OCI-LY3 (cell line): Measurements from ENCODE around the gene JAZF1.

Experiments used
- H2AFZ ChIP-seq: fragments of 200-600, 300-600 bp; shearing (Covaris generic); 2 replicates; pipeline ENCODE4 v1.6.0; 2014; ENCODE audit warnings: antibody characterized with exemption, low read depth, low read length
- H3K27ac ChIP-seq: fragments of 200-600, 300-600 bp; sonication (generic); 2 replicates; pipeline ENCODE4 v1.5.1; 2014; ENCODE audit warnings: mild to moderate bottlenecking, low read length, moderate library complexity, mixed read lengths
- H3K27me3 ChIP-seq: fragments of 200-600, 300-600 bp; sonication (generic); 2 replicates; pipeline ENCODE4 v1.6.1; 2014; ENCODE audit warnings: low read depth, low read length, mixed read lengths
- H3K36me3 ChIP-seq: fragments of 200-600, 300-600 bp; sonication (generic); replicated peaks from 2 replicates; pipeline ENCODE3; 2014; ENCODE audit warnings: low read depth, low read length, mixed read lengths
- H3K4me1 ChIP-seq: fragments of 300-600, 200-600 bp; sonication (generic); 2 replicates; pipeline ENCODE4 v1.6.1; 2014; ENCODE audit warnings: low read length, mixed read lengths
- H3K4me2 ChIP-seq: fragments of 200-600, 300-600 bp; sonication (generic); 2 replicates; pipeline ENCODE4 v1.6.1; 2014; ENCODE audit warnings: low read length, mixed read lengths
- H3K4me3 ChIP-seq: fragments of 300-600, 200-600 bp; sonication (generic); 2 replicates; pipeline ENCODE4 v1.5.1; 2014; ENCODE audit warnings: antibody characterized with exemption, mild to moderate bottlenecking, low read length, moderate library complexity
- H3K79me2 ChIP-seq: fragments of 300-600, 200-600 bp; shearing (Covaris generic); 2 replicates; pipeline ENCODE4 v1.6.1; 2014; ENCODE audit warnings: mild to moderate bottlenecking, low read length, mixed read lengths
- H3K9ac ChIP-seq: fragments of 300-600, 200-600 bp; shearing (Covaris generic); 2 replicates; pipeline ENCODE4 v1.6.0; 2014; ENCODE audit warnings: mild to moderate bottlenecking, low read length, moderate library complexity
- H3K9me3 ChIP-seq: fragments of 200-600, 300-600 bp; shearing (Covaris generic); 2 replicates; pipeline ENCODE4 v1.6.1; 2014; ENCODE audit warnings: low read length, mixed read lengths; ENCODE audit not compliant: insufficient read depth
- H4K20me1 ChIP-seq: fragments of 200-600, 300-600 bp; sonication (generic); 2 replicates; pipeline ENCODE4 v1.6.1; 2016; ENCODE audit warnings: low read length, mixed read lengths; ENCODE audit not compliant: insufficient read depth
- EZH2phosphoT487 ChIP-seq: fragments of 200-600 bp; shearing (Covaris generic); IDR thresholded peaks from 2 replicates; pipeline ENCODE4 v1.6.1; 2018; ENCODE audit warnings: antibody characterized with exemption, mixed run types, low read depth
- TF ChIP-seq, protein P1 (sequence below): fragments of 200-600, 300-600 bp; sonication (generic); IDR thresholded peaks from 2 replicates; pipeline ENCODE4 v1.5.1; 2014; ENCODE audit warnings: antibody characterized with exemption, low read length, low read depth

The JAZF1 gene

DNA sequence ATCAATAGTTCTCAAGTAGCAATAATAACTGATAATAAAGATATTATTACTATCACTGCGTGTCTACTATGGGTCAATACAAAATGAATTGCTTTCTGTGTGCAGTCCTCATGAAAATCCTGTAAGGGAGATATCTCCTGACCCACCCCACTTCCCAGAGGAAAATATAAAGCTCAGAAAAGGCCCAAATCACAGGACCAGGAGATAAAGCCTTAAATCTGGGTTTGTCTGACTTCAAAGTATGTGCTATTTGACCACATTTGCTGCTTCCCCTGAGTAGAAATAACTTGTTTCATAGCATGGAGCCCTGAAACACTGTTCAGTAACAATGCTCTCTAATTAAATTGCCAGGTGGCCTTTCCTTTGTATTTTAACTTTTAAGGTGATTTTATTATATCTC lies 174.1 kb downstream of the JAZF1 start:
- no peak overlapping the region for H3K4me2 ChIP-seq
- peaks cover 10% of the 10 kb centered on the region for H3K4me1 ChIP-seq
- H3K36me3 ChIP-seq = no peaks in the 10 kb centered on the region
- H3K79me2 ChIP-seq = no peaks in the 10 kb centered on the region
- no peak overlapping the region for H3K9ac ChIP-seq
- no peaks in the 10 kb centered on the region for H3K27me3 ChIP-seq
- peaks cover 21% of the 10 kb centered on the region; the same call in 1 of the 2 replicates for H4K20me1 ChIP-seq
- no peak for TF ChIP-seq EZH2phosphoT487
- TF ChIP-seq, protein P1, sequence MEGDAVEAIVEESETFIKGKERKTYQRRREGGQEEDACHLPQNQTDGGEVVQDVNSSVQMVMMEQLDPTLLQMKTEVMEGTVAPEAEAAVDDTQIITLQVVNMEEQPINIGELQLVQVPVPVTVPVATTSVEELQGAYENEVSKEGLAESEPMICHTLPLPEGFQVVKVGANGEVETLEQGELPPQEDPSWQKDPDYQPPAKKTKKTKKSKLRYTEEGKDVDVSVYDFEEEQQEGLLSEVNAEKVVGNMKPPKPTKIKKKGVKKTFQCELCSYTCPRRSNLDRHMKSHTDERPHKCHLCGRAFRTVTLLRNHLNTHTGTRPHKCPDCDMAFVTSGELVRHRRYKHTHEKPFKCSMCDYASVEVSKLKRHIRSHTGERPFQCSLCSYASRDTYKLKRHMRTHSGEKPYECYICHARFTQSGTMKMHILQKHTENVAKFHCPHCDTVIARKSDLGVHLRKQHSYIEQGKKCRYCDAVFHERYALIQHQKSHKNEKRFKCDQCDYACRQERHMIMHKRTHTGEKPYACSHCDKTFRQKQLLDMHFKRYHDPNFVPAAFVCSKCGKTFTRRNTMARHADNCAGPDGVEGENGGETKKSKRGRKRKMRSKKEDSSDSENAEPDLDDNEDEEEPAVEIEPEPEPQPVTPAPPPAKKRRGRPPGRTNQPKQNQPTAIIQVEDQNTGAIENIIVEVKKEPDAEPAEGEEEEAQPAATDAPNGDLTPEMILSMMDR = no peak
- H3K27ac ChIP-seq = no peak overlapping the region
- H3K4me3 ChIP-seq = no peak overlapping the region
- no peak overlapping the region for H2AFZ ChIP-seq
- no peaks in the 10 kb centered on the region for H3K9me3 ChIP-seq

DNA sequence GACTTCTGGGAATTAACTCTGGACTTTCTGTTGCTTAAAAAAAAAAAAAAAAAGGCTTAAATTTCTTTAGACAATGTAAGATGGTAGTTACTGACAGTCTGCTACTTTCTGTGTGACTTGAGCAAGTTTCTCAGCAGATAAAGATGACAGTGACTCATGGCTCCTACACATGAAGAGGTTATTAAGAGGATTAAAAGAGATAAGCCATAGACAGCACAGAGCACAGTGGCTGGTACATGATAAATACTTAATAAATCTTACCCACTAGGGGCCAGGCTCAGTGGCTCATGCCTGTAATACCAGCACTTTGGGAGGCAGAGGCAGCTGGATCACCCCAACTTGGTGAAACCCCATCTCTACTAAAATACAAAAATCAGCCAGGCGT lies 174.8 kb downstream of the JAZF1 start:
- Histone ChIP-seq H3K27ac (no peak overlapping the region), H3K9ac (no peak overlapping the region), H3K4me2 (no peak overlapping the region), H3K4me3 (no peak overlapping the region), H2AFZ (no peak overlapping the region), H3K9me3 (no peaks in the 10 kb centered on the region), H3K79me2 (no peaks in the 10 kb centered on the region), H4K20me1 (peaks cover 21% of the 10 kb centered on the region; the same call in 1 of the 2 replicates), H3K36me3 (no peaks in the 10 kb centered on the region), H3K4me1 (peaks cover 10% of the 10 kb centered on the region), H3K27me3 (no peaks in the 10 kb centered on the region)
- TF ChIP-seq EZH2phosphoT487 = no peak
- TF ChIP-seq, protein P1 = no peak

GRCh38 chr7:28005075-28005846 lies 175.3 kb downstream of the JAZF1 start:
- Histone ChIP-seq H2AFZ (no peak overlapping the region), H3K36me3 (no peaks in the 10 kb centered on the region), H4K20me1 (peaks cover 21% of the 10 kb centered on the region; the same call in 1 of the 2 replicates), H3K4me1 (peaks cover 10% of the 10 kb centered on the region), H3K4me2 (no peak overlapping the region), H3K4me3 (no peak overlapping the region), H3K27ac (no peak overlapping the region), H3K9me3 (no peaks in the 10 kb centered on the region), H3K9ac (no peak overlapping the region), H3K27me3 (no peaks in the 10 kb centered on the region), H3K79me2 (no peaks in the 10 kb centered on the region)
- TF ChIP-seq, protein P1 = no peak

- Histone ChIP-seq H3K9ac (no peak overlapping the region), H3K27ac (no peak overlapping the region), H3K4me3 (no peak overlapping the region), H3K79me2 (no peaks in the 10 kb centered on the region), H4K20me1 (peaks cover 12% of the 10 kb centered on the region; the same call in 1 of the 2 replicates), H3K9me3 (no peaks in the 10 kb centered on the region), H3K4me1 (peaks cover 3% of the 10 kb centered on the region), H3K27me3 (no peaks in the 10 kb centered on the region), H3K4me2 (no peak overlapping the region), H2AFZ (no peak overlapping the region), H3K36me3 (no peaks in the 10 kb centered on the region)
- TF ChIP-seq, protein P1 = no peak
- TF ChIP-seq EZH2phosphoT487 = no peak
These were observed 177.2 kb downstream of the JAZF1 start for GRCh38 chr7:28003408-28003807.
